Hindlimb muscle (tissue), 1 donor: Measurements from ENCODE around the gene ATRNL1. TPM values are rescaled to one million over a fixed set of nuclear protein-coding genes. Genes with fewer than 3 reads are reported as not detected.

Experiments used
- DNase-seq: peaks from one replicate; pipeline ENCODE4 v3.0.0-alpha.2; 2013
- polyA plus RNA-seq: library from polyadenylated mRNA; unstranded; fragments of 120-200 nt; gene quantifications from one replicate; pipeline ENCODE4 v1.2.1, GENCODE V29; 2013; ENCODE audit not compliant: insufficient read length

The ATRNL1 gene
- polyA plus RNA-seq, 1 donor, result 0.45 TPM

DNA sequence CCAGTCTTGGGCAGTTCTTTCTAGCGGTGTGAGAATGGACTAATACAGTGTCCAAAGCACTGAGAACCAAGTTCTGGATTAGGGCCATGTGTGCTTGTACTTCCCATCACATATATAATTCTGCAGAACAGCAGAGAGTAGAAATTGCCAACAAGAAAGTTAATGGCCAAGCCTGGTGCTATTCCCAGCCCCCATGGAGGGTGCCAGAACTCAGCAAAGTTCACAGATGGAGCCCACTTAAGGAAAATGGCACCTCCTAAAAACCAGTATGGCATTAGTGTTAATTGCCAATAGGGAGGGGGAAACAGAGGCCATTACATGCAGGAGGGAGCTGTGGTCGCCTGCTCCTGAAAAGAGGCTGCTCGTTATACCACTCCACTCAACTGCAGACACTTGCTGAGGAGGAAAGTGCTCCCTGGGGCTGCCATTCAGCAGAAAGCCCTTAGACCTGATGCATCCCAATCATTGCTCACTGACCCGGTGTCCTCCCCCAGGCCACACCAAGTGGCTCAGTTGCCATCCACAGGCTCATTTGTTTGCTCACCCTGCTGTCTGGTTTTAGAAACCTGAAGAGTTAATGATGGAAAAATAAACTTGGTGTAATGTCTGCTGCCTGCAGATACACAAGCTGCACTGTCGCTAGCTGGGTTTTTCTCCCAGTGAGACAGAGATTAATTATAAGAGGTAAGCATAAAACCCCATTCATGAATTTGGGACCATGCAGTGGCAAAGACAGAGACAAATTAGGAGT, 899.2 kb downstream of the ATRNL1 start:
- DNase-seq, result no peak

- DNase-seq, result no peak
Measured at GRCh38 chr10:115996031-115996430, 902.9 kb downstream of the ATRNL1 start.

GRCh38 chr10:115998301-115998700, 905.1 kb downstream of the ATRNL1 start:
- no peak for DNase-seq

Other genes starting within 250 kb of the ATRNL1 start
- 20.0 TPM for gene TRUB1, start 155.2 kb upstream of the ATRNL1 start, polyA plus RNA-seq